Activated naive CD4-positive, alpha-beta T cell (primary cell): ENCODE measurements around the gene MRPS24.
A peak's percentile ranks its signal among the peaks of the same experiment; 100 is the strongest.
"Not testable (repeated sequence)": the region's sequence is repeated elsewhere in the genome, so short reads cannot be mapped to it uniquely, and the experiment has no call there.

Experiments
- DNase-seq, 4 experiments: peaks; one replicate each; lab custom pipeline; 2025; lab: John Stamatoyannopoulos, UW

MRPS24 gene

DNA sequence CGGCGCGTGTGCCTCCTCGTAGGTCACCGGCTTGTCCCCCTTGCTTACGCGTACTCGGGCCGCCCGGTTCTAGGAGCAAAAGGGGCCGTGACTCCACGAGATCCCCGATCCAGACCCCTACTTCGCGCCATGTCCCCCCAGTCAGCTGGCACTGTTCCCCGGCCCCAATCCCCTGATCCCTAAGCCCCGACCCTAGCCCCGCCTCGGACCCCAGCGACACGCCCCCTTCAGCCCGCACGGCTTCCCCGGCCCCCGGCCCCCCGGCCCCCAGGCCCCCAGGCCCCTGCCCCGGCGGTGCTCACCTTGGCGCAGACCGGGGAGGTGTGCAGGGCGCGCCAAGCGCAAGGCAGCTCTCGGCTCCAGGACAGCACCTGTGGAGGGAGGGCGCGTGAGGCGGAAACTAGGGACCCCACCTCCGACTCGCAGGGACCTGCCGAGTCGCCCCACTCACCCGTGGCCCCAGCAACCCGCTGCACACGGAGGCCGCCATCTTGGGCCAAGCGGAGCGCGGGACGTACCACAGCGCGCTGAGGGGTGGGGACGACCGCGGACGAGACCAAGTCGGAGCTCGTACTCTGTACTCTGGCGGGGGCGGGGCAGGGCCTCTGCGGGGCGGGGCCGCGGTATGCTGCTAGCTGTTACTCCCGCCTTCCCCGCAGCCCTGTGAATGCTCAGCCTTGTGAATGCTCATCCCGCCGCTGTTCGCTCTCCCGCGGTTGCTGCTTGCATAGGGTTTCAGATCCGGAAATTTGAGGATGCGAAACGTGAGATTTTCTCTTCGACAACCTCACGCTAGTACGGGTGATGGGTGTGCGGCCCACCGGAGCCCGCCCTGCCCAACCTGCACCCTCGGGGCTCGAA lies at the start of gene MRPS24:
Gene MRPS24, minus strand, starts transcription at position 512 of the 861 bp plus-strand sequence. Its CDS starts 22 bp downstream, at position 490.
- peak; percentile 87 to 95 (median 92) for DNase-seq

DNA sequence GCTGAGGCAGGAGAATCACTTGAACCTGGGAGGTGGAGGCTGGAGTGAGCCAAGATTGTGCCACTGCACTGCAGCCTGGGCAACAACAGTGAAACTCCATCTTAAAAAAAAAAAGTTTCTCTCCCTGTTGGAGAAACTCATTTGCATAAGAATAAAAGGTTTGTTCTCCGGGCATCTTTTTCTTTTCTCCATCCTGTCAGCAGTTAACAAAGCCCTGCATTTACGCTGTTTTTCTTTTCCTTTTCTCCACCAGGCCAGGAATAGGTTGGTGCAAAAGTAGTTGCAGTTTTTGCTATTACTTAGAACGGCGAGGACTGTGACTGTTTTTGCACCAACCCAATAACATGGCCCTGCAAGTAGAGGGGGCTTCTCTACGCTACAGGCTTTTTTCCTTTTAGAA lies 46.6 kb upstream of the MRPS24 start:
- no peak for DNase-seq

- no peak for DNase-seq
Measured at GRCh38 chr7:43914795-43915194, 45.5 kb upstream of the MRPS24 start.

DNA sequence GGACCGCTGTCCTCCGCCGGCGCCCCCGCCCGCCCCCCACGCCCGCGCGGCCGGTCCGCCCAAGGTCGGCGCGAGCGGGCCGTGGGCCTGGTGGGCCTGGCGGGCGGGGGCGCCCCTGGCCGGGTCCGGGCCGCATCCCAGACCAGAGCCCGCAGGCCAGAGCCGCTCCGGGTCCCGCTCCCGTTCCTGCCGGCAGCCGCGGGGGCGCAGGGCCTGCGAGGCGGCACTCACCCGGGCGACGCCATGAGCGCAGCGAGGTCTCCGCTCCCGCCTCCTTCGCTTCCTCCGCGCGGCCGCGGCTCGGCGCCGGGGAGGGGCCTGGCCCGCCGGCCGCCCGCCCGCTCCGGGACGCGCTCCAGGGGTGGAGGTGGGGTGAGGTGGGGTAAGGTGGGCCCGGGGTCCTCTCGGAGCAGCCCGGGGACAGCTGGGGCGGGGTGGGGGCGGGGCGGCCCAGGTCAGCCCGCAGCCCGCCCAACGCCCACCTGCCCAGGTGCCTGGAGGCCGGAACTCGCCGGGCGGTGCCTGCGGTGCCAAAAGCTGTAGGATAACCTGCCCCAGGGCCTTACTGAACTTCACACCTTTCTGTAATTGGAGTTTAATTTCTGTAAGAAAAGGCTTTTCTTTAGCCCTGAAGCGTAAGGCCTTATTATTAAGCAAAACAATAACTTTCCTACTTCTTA lies 37.2 kb upstream of the MRPS24 start, which contains the start of gene URGCP:
Gene URGCP, minus strand, starts transcription at position 266 of the 680 bp plus-strand sequence. Its CDS starts 21 bp downstream, at position 245.
- DNase-seq = peak in 3 of 4 experiments; percentile 15 to 50 (median 27)

DNA sequence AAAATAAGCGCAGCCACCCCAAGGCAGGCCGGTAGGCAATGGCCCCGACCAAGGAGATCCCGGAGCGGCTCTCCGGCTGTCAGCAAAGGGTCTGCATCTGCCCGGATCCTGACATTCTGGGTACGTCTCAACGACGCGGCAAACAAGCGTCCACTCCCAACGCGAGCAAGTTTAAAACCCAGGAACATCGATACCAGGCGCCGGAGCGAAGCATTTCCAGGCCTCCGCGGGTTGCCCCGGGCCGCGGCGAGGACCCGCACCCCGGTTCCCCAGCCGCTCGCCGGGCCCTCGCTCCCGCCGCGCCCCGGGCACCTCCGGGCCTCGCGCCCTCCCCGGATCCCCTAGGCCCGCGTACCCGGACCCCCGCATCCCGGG lies 36.6 kb upstream of the MRPS24 start:
- DNase-seq = peak in 1 of 4 experiments; percentile 27

GRCh38 chr7:43905209-43905946 lies 36.1 kb upstream of the MRPS24 start:
- no peak for DNase-seq

DNA sequence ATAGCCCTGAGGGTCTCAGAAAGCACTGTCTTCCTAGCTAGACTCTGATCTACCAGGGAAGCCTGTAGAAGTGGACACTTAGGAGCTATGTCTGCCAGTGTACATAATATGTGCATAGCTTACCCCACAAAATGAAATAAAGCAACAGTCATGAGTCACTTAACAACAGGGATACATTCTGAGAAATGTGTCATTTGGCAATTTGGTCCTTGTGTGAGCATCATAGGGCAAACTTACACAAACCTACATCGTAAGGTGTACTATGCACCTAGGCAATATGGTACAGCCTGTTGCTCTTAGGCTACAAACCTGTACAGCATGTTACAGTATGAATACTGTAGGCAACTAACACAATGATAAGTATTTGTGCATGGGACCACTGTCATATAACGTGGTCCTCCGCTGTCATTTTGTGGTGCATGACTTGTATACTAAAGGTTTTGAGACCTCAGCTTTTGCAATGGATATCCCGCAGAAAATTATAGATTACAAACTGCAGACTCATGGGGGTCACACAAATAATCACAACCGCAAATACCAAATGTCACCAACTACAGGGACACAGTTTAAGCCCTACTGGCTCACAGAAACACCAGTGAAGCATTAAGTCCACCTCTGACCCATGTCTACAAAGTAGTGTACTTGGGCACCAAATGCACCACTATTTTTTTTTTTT lies 35.4 kb upstream of the MRPS24 start:
- no peak for DNase-seq

DNA sequence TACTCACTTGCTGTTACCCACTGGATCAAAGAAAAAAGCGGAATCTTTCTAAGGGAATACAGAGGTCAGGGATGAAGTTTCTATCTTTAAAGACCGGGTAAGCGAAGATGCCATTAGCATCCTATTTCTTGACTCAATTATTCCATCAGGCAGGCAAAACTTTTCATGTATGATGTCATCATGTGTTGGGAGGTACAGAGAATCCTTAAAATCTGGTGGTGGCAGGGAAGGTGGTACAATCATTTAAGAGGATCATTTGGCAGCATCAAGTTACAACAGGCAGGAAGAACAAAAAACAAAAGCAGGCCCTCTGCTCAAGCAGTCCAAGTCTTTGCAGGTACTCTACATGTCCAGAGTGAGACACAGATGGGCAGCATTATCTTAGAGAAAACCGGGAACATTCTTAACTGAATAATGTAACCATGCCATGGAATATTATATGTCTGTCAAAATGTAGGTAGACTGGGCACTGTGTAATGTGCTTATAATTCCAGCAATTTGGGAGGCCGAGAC lies 33.3 kb upstream of the MRPS24 start:
- no peak for DNase-seq

DNA sequence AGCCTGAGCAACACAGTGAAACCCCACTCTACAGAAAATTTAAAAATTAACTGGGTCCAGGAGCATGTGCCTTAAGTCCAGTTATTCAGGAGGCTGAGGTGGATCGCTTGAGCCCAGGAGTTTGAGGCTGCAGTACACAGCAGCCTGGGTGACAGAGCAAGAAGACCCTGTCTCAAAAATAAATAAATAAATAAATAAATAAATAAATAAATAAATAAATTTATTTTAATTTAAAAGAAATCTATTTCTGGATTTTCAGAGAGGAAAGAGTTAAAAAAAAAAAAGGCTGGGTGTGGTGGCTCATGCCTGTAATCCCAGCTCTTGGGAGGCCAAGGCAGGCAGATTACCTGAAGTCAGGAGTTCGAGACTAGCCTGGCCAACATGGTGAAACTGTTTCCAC lies 29.3 kb upstream of the MRPS24 start:
- DNase-seq = not testable (repeated sequence)

DNA sequence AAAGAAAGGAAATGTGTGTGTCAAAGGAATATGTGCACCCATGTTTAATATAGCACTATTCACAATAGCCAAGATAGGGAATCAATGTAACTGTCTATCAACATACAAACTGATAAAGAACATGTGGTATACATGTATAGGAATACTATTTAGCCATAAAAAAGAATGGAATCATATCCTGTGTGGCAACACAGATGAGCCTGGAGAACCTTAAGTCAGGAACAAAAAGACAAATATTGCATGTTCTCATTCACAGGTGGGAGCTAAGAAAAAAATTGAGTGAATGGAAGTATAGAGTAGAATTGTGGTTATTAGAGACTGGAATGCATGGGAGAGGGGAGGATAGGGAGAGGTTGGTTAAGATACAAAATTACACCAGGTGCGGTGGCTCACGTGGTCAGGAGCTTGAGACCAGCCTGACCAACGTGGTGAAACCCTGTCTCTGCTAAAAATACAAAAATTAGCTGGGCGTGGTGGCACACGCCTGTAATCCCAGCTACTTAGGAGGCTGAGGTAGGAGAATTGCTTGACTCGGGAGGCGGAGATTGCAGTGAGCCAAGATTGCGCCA lies 26.6 kb upstream of the MRPS24 start:
- no peak for DNase-seq

- no peak for DNase-seq
Measured at GRCh38 chr7:43891069-43891955, 22.0 kb upstream of the MRPS24 start.

GRCh38 chr7:43890468-43890867 lies 21.2 kb upstream of the MRPS24 start:
- DNase-seq = no peak

DNA sequence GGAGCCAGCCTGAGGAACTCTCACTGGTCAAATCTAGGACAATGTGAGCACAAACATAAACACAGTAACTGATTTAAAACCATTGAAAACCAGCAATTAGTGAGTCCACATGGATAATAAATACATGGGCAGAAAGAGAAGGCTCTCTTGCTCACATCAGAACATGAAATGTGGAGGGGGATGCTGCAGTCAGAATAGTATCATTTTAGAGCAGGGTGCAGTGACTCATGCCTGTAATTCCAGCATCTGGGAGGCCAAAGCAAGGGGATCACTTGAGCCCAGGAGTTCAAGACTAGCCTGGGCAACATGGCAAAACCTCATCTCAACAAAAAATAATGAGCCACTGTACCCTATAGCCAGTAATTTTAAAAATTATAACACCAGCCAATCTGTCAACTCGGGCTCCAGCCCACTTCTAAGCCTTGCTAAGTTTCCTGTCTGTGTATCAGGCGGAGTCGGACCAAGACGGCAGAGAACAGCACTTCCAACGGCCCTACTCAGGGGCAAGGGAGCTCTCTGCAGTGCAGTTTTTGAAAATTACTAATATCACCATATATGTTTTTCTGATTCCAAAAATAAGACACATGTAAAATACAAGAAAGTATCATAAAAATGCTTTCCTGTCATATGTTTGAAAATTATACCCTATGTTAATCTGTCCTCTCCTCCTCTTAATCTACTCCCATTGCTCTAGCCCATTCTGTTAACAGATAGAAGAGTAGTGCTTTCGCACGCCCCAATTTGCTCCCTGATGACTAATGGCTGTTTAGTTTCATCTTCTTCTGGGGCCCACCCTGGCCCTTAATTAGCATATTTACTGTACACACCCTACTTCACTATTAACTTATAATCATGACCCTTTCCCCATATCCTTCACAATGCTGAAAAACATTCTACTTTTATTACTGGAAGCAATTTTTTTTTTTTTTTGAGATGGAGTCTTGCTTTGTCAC lies 20.0 kb upstream of the MRPS24 start:
- DNase-seq = no peak

DNA sequence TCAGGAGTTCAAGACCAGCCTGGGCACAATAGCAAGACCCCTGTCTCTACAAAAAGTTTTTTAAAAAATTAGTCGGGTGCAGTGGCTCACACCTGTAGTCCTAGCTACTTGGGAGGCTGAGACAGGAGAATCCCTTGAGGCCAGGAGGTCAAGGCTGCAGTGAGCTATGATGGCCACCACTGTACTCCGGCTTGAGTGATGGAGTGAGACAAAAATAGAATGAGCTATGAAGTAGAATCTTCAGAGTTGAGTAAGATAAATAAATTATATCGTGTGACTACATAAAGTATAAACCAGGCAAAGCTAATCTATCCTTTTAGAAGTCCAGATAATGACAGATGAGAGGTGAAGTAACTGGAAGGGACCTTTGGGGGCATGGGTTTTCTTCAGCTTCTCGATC lies 15.3 kb upstream of the MRPS24 start:
- DNase-seq = no peak

DNA sequence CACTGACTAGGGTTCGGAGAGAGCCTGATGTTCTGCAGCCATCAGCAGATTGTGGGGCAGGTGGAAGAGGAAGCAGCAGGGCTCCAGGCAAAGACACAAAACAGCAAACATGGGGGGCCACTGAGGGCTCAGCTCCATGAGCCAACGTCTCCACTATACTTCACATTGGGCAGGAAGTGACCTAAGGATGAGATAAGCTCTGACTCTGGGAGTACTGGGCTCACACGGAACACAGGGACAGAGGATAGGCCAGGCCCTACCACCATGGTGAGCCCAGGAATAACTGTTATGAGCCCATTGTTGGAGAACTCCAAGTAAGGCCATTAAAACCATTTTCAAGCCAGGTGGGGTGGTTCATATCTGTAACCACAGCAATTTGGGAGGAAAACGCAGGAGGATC lies 14.9 kb upstream of the MRPS24 start:
- no peak for DNase-seq

DNA sequence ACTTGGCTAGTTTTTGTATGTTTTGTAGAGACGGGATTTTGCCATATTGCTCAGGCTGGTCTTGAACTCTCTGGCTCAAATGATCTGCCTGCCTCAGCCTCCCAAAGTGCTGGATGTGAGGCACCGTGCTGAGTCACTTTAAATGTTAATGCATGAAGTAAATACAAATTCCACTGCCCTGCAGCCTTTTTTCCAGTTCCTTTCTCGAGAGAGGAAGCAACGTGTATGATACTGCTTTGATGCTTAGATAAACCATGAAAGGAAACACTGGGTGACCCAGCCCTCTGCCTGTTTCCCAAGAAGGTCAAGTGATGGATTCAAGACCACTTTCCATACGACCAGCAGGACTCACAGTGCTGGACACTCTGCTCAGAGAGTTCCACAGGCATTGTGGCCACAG lies 11.3 kb upstream of the MRPS24 start:
- no peak for DNase-seq

GRCh38 chr7:43879477-43879876 lies 10.2 kb upstream of the MRPS24 start:
- no peak for DNase-seq

GRCh38 chr7:43878867-43879266 lies 9.6 kb upstream of the MRPS24 start:
- no peak for DNase-seq
